AG08395 (cell line): ENCODE results near the gene CCDC195.
A peak's percentile ranks its signal among the peaks of the same experiment; 100 is the strongest.
"Not testable (repeated sequence)": the region's sequence is repeated elsewhere in the genome, so short reads cannot be mapped to it uniquely, and the experiment has no call there.

Source experiments
- DNase-seq: peaks from one replicate; pipeline ENCODE4 v3.0.0; 2012; ENCODE audit warnings: mixed read lengths, low spot score

The CCDC195 gene

GRCh38 chr2:224690868-224691267 lies 25.3 kb downstream of the CCDC195 start:
- DNase-seq = no peak

GRCh38 chr2:224689539-224689938 lies 26.6 kb downstream of the CCDC195 start:
- no peak for DNase-seq

- no peak for DNase-seq
Observed at GRCh38 chr2:224688997-224689396, 27.2 kb downstream of the CCDC195 start.

GRCh38 chr2:224687156-224687555 lies 29.0 kb downstream of the CCDC195 start:
- DNase-seq = no peak

GRCh38 chr2:224685121-224685520 lies 31.0 kb downstream of the CCDC195 start:
- DNase-seq = no peak

GRCh38 chr2:224682134-224682533 lies 34.0 kb downstream of the CCDC195 start:
- DNase-seq = no peak

GRCh38 chr2:224671731-224672130 lies 44.4 kb downstream of the CCDC195 start:
- no peak for DNase-seq

- no peak for DNase-seq
Observed at GRCh38 chr2:224670203-224670602, 46.0 kb downstream of the CCDC195 start.

GRCh38 chr2:224669449-224669848 lies 46.7 kb downstream of the CCDC195 start:
- no peak for DNase-seq

- DNase-seq = no peak
Observed at GRCh38 chr2:224668123-224668909, 47.8 kb downstream of the CCDC195 start.

GRCh38 chr2:224666951-224667553 lies 49.1 kb downstream of the CCDC195 start:
- DNase-seq = no peak

GRCh38 chr2:224663322-224663721 lies 52.8 kb downstream of the CCDC195 start:
- not testable (repeated sequence) for DNase-seq

- not testable (repeated sequence) for DNase-seq
Observed at GRCh38 chr2:224661708-224662107, 54.5 kb downstream of the CCDC195 start.

- DNase-seq = no peak
Observed at GRCh38 chr2:224659714-224660113, 56.5 kb downstream of the CCDC195 start.

GRCh38 chr2:224658780-224659405 lies 57.3 kb downstream of the CCDC195 start:
- DNase-seq = peak; percentile 10

- no peak for DNase-seq
Observed at GRCh38 chr2:224657349-224657748, 58.8 kb downstream of the CCDC195 start.

- DNase-seq = no peak
Observed at GRCh38 chr2:224655006-224655537, 61.1 kb downstream of the CCDC195 start.
